GM18873 (cell line): ENCODE results near the gene REXO1.

Experiments
- ATAC-seq: cut with Tn5 transposase; IDR thresholded peaks from one replicate; pipeline ENCODE4 v1.9.1; 2021; ENCODE audit warnings: mild to moderate bottlenecking, moderate library complexity, moderate number of reproducible peaks; ENCODE audit not compliant: unreplicated experiment, low FRiP score

The REXO1 gene

GRCh38 chr19:1817553-1818179 lies 30.6 kb downstream of the REXO1 start:
- ATAC-seq = no peak

DNA sequence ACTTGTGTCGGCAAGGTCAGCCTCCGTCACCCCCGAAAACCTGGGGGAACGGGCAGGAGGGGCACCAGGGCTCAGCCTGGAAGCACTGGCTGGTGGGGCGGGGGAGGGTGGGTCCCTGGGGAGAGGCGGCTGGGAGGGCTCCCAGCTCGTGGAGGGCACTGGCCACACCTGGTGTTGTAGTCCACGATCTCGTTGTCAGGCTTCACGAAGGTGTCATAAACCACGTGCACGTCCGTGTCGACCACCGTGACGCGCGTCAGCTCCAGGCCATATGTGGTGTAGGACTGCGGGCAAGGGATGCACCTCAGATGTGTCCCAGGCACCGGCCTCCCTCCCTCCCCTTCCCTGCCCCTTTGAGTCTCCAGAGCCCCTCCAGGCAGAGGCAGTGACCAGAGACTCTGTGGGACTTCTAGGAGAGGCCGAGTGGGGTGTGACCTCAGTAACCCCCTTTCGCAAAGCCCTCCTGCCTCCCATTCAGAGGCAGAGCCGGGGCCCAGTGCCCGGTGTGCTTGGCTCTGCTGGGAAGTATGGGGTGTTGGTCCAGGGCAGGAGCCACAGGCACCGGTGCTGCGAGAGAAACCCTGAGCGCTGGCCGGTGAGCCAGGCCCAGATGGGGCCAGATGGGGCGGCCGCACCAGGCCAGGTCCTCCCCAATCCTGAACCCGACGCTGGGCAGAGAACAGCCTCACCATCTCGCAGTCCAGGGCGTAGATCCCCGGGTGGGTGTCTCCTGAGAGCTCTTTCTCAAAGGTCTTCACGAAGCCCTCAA lies 31.6 kb downstream of the REXO1 start:
- ATAC-seq = no peak

GRCh38 chr19:1815605-1816529 lies 32.4 kb downstream of the REXO1 start:
- no peak for ATAC-seq

DNA sequence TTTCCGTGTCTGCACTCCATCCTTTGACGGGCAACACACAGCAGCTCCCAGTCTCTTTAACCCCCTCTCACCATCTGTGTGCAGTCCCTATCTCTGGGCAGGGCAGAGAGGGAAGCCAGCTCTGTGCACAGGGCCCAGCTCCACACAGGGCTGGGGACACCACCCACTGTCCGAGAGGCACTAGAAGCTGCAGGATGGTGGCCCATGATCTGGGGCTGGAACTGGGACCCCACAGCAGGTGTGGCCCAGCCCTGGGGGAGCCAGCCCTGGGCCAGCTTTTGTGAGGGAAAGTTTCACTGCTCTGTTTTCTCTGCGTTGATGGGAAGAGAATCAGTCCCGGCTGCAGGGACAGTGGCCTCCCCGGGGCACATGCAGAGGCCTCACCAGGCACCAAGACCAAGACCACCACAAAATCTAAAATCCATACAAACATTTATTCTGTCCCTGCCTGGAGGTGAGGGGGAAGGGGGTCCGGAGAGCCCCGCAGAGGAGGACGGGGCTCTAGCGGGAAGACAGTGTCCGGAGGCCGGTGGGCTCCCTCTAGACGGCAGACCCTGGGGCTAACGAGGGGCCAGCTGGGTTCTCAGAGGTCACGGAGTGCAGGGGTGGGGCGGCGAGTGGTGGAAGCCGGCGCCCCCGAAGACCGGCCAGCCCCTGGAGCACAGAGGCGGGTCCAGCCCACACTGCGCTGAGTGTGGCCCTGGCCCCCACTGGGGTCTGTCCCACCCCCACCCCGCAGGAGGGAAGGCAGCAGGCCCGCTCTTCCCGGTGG lies 33.3 kb downstream of the REXO1 start:
- ATAC-seq = no peak

DNA sequence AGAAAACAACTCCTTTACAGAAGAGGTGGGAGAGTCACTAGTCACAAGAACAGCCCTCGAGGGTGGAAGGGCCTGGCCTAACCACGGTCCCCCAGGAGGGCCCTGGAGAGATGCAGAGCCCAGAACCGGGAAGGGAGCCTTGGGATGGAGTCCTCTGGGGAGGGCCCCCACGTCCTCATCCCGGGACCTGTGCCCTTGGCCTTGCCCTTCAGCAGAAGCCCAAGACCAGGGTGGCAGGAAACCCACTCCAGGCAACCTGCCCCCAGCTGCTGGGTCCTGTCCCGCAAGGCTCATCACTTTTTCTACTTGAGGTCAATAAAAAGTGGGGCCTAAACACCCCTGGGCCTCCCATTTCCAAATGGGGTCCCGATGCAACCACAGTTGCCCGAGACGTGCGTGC lies 33.9 kb downstream of the REXO1 start:
- no peak for ATAC-seq

DNA sequence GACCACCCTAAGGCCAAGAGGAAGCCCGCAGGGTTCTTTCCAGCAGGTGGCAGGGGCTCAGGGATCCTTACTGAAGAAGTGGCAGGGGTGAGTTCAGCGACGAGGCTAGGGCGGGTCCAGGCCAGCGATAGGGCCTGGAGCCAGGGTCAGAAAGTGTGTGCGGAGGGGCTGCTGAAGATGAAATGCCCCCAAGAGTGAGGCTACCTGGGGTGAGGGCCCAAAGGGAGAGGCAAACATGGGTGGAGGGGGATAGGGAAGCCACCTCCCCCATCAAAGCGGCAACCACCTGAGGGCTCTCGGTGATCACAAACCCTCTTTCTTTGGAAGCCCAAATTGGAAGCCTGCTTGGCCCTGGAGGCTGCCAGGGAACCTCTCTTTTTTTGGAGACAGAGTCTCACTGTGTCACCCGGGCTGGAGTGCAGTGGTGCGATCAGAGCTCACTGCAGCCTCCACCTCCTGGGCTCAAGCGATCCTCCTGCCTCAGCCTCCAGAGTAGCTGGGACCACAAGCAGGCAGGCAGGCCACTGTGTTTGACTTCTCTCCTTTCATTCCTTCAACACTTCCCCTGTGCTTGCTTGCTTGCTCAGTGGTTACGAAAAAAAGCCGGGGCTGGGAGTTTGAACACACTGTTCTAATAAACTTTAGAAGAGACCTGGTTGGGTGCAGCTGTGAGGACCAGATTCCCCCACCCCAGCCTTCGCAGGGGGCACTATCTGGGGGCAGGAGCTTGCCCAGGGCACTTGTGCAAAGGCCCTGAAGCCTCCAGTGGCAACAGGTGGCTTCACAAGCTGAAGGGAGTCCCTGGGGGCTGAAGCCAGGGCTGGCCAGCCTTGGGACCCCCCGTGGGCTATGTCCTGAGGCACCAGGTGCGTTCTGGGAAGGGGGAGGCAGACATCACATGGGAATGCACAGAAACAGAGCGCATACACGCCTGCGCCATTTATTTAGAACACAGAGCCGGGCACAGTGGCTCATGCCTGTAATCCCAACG lies 34.8 kb downstream of the REXO1 start:
- ATAC-seq = no peak

GRCh38 chr19:1812426-1813191 lies 35.7 kb downstream of the REXO1 start:
- peak; percentile 56 for ATAC-seq

DNA sequence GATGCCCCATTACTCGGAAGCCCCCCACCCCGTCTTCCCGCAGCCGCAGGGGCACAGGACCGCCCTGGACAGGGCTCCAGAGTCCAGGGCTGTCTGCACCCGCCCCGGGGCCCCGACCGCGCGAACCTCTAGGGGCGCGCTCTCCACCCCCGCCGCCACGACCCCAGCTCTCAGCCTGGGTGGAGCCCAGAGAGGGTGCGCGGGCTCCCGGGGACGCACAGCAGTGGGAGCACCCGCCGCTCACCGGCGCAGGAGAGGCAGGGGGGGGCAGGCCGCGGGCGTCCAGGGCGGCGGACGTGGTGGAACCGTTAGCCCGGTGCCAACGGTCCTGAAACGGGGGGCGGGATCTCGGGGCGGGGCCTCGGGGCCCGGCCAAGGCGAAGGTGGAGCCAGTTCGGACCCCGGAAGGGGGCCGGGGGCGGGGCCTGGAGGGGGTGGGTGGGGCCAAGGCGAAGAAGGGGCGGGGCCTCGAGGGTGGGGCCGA lies 36.3 kb downstream of the REXO1 start, which contains the start of gene ATP8B3:
ATP8B3 (minus strand) TSS at position 335 of the 484 bp plus-strand sequence. CDS start 540 bp downstream, outside the sequence.
- ATAC-seq = peak; percentile 16

GRCh38 chr19:1811472-1811894 lies 36.8 kb downstream of the REXO1 start:
- no peak for ATAC-seq

GRCh38 chr19:1810439-1811160 lies 37.7 kb downstream of the REXO1 start:
- no peak for ATAC-seq

GRCh38 chr19:1809678-1810077 lies 38.6 kb downstream of the REXO1 start:
- ATAC-seq = no peak

- no peak for ATAC-seq
These were observed 39.9 kb downstream of the REXO1 start for GRCh38 chr19:1808395-1808731.

DNA sequence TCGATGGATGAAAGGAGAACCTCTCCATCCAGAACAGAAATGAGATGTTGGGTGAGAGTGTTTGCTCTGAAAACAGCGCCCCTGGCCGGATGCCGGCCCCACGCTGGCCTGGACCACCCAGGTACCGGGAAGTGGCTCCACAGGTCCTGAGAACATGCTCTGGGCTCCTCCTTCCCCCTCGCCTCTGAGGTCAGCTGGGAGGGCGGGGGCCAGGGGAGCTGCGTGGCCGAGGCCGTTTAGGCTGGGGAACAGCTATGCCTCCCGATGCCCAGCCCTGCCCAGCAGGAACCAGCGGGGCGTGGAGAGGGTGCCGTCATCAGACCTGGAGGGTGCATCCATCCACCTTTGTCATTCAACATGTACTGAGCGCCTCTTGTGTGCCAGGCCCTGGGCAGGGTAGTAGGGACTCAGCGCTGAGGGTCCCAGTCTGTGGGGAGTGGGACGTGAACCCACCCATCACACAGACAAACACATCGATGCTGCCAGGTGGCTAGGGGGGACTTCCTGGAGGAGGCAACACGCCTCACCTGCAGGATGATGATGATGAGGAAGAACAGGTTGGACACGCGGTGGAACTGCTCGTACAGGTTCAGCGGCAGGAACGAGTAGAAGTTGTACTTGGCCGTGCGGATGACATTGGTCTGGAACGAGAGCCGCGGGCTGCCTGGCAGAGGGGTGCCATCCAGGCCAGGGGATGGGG lies 40.4 kb downstream of the REXO1 start:
- no peak for ATAC-seq

DNA sequence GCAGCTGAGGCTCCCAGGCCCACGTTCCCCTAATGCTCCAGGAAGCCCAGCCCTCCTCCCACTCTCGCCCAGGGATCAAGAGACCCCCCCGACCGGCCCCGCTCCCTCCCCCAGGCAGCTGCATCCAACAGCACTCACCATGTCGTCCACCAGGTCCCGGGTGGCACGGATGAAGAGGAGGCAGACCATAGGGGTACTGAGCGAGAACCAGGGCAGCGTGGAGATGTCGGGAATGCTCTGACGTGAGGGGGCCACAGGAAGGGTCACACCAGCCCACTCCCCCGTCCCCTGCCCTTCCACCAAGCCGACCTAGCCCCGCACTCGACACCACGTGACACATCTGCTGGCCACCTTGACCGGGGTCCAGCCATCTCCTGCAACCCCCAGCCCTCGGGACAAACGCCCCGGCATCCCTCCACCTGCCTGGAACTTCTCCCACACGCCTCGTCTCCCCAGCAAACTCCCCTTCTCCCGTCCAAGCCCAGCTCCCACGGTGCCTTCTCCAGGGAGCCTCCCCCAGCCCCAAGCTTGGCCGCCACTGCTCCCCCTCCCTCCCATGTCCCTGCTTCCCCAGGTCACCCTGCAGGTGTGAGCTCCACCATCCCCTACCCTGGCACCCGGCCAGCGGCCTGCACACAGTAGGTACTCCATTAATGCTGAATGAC lies 41.1 kb downstream of the REXO1 start:
- no peak for ATAC-seq

DNA sequence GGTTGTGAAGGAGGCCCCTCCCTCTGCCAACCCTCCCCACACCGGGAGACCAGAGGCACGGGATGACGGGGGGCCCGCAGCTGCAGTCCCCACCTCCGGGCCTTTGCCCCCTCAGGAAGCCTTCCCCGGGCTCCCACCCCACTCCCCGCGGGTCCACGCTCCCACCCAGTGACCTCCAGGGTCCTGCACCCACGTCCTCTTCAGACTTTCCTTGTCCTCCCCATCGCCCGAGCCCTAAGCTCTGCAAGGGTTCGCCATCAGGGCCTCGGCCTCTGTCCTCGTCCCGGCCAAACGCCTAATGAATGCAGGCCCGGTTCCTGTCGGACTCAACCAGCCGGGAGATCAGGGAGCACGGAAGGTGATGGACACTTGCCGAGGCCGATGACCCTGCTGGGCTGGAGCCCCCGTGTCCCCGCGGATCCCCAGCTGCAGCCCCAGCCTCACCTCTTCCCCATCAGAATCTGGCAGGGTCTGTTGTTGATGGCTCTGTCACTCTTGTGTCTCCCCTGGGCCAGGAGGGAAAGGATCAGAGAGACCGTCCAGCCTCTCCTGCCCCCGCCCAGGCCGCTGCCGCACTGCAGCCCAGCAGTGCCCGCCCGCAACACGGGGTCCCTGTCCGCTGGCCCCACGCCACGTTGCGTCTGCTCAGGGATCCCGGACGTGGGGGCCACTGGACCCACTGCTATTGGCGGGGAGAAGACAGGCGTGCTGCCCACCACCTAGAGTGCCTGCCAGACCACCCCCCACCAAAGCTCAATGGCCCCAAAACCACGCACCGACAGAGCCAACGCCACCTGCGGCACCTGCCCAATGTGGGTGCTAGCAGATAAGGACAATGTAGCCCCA lies 41.9 kb downstream of the REXO1 start:
- ATAC-seq = no peak
